Measurements from ENCODE around the gene FAM135A.

Gene FAM135A

DNA sequence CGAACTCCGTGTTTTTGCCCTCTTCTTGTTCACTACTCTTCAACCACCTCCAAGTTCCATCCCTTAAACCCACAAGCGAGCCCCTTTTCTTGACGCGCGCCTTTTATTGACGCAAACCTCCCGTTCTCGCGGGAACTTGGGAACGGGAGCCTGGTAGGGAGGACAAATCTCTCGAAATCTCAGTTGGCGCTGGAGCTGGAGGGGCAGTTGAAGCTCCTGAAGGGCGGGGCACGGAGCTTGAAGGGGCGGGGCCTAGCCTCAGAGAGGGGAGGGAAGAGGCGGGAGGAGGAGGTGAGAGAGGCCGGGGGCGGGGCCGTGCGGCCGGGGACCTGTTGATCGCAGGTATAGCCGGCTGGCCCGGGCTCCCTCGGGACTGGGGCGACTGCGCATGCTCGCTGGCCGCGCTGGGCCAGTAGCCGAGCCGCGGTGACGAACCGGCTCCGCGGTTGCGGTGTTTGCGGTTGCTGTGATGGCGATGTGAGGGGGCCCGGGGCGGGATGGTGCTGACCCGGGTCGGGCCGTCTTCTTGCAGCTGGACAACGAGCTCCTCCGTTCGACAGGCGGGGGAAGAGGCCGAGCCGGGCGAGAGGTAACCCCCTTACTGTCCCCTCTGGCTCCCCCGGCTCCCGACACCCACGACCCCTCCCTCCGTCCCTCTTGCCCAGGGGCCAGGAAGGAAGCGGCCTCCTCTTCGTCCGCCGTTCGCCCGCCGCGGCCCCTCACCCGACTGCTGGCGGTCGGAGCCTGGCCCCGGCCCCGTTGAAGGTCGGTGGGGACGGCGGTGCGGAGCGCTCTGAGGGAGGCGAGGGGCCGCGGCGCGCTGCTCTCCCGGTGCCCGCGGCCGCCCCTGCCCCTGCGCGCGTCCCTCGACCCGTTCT is at the start of gene FAM135A:
Gene FAM135A (plus strand): TSS at position 395 of the 878 bp plus-strand sequence. CDS start 14,835 bp downstream, outside the sequence.
- peak; percentile 94 to 98 for DNase-seq

DNA sequence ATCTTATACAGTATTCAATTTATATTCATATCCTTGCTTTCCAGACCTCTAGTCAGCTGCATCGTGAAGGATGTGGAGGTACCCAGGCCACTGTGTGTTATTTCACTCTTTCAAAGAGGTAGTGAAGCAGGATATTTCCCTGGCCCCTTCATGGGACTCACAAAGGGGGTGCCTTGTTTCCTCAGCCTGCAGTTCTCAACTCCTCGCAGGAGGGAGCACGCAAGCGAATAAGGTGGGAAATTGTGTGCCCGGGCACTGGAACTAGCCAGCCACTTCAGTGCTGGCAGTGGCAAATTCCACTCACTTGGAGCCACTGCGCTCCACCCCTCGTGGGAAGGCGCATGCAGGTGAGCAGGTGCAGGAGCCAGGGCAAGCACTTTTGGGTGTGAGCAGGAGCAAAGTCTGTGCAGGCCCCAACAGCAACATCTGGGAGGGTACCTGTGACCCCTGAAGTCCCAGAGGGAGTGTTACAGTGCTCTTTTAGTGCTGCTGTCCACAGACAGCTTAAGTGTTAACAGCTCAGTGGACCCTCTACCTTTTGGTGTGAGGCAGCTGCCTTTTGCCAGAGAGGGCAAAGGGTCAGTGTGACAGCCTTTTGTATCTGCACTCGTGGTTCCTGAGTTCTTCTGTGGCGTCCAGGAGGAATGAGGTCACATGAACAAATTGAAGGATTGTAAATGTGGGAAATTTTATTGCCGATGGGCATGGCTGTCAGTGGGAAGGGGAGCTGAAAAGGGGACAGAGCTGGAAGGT is 49.4 kb upstream of the FAM135A start:
- no peak for DNase-seq

DNA sequence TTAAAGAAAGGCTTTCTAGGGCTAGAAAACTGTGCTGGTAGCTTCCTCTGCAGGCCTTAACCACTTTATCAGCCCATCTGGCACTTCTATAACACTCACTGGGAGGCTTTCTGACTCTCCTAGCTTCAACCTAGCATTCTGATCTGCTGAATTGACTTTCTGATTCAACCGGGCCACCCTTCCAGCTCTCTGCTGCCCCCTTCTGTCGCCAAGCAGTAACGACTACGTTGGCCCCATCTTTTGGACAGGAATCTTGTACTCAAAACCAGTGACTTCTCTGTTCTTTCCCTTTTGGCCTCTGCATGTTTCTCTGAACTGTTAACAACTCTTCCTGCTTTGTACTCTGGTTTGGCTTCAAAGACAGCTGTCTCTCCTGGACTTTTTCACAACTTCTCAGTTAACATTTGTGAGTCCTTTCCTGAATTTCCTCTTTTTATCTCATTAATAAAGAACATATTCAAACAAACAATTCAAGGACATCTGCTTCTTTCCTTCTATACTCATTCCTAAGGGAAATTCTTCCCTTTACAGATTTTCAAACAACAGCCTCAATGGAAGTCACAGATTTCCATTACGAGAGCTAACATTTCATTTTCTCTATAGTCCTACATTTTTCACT is 43.9 kb upstream of the FAM135A start:
- DNase-seq = peak; percentile 42 to 85

GRCh38 chr6:70370496-70370895 is 42.8 kb upstream of the FAM135A start:
- DNase-seq = no peak

DNA sequence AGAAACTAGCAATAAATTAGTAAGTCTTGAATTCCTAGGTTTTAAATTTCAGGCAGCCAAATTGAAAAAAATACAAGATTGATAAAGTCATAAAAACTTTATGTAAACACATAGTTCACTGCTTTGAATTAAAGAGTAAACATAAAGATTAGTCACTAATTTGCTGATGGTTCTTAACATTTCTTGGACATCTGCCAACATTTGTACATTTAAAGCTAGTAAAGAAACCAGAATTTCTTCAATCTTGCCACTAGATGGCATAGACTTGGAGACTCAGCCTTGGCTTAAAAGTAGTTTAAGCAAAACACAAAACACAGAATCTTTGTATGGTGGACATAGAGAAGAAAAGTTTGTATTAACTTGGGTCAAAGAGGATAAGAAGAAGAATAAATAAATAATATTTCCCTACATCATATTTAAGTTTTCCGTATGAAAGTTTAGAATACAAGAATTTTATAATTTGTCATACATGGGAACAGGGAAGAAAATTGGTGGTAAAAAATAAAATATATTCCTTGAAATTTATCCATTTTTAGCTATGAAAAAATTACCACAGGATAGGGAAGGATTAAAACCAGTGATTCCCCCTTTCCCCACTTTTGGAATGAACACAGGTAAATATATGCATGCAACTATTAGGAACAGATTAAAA is 41.7 kb upstream of the FAM135A start:
- DNase-seq = peak; percentile 64 to 76

- no peak for DNase-seq
Measured at GRCh38 chr6:70375166-70375565, 38.1 kb upstream of the FAM135A start.

DNA sequence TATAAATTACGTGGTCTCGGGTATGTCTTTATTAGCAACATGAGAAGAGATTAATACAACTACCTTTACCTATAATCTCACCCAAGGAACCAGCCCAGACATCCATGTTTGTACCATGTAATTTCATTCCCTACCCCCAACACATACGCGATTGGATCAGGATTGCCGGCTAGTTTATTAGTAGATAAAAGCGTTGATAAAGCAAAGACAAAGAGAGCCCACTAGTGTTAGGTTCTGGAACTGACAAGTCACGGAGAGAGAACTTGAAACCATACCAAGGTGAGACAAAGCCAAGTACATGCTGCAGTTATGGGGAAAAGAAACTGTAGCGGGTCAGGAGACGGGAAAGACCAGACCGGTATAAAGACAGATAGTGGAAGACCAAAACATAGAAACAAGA is 37.4 kb upstream of the FAM135A start:
- no peak for DNase-seq

DNA sequence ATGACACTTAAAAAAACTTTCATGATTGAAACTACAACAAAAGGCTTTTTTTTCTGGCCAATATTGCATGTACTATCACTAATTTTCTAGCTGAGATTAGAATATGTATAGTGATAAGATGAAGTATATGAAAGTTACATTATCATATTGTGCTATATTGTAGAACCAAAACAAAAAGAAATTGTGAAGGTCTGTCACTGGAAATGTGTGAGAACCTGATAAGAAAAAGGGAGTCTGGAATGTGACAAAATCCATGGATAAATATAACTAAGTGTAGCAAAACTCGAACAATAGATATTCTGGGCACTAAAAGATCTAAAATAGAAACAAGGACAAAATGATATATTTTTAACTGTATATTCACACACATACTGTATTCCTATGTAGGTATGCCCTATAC is 36.7 kb upstream of the FAM135A start:
- no peak for DNase-seq

GRCh38 chr6:70377372-70377771 is 35.9 kb upstream of the FAM135A start:
- no peak for DNase-seq

DNA sequence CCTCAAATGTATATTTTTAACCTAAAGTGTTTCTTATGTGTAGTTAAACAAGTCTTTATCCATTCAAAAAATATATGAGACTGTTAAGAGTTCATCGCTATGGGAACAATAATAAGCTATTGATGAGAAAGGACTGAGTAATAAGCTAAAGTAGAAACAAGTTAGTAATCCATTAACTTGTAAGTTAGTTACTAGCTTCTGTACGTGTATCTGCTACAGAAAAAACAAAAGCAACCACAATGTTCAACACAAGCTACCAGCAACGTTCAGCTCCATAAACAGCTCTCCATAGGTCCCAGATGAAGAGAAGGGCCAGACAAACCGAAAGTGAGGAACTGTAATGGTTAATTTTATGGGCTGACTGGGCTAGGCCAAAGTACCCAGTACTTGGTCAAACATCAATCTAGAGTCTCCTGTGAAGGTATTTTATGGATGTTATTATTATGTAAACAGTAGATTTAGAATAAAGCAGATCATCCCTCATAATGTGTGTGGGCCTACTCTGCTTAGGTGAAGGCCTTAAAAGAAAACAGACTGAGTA is 33.8 kb upstream of the FAM135A start:
- no peak for DNase-seq

DNA sequence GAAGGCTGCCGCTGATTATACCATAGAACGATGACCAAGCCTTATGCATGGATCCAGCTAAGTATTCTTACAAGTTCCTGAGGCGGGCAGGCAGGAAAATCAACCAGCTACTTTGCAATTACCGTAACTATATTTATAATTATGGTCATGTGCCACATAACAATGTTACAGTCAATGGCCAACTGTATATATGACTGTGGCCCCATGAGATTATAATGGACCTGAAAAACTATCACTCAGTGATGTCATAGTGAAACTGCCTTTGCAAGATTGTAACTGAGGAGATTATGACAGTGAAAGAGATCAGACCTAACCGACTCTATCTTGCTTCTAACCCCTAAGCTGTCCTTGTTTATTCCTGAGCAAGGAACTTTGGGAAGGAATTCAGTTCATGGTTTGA is 33.1 kb upstream of the FAM135A start:
- no peak for DNase-seq

DNA sequence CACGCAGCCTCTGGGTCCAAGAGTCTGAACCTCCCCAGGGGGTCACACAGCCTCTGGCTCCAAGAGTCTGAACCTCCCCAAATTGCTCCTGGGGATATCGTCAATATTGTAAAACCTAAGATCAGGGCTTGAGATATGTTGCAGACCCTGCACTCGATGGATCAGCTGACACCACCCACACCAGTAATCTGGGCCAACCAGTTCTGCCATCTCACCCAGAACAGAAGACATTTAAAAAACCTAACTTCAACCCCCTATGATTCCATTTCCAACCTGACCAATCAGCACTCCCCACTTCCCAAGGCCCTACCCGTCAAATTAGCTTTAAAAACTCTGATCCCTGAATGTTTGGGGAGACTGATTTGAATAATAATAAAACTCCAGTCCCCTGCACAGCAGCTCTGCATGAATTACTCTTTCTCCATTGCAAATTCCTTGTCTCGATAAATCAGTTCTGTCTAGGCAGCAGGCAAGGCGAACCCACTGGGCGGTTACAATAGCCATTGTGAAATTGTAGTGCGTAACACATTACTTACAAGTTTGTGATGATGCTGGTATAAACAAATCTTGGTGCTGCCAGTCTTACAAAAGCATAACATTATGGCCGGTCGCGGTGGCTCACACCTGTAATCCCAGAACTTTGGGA is 32.4 kb upstream of the FAM135A start:
- DNase-seq = no peak

GRCh38 chr6:70381417-70381782 is 31.9 kb upstream of the FAM135A start:
- no peak for DNase-seq

DNA sequence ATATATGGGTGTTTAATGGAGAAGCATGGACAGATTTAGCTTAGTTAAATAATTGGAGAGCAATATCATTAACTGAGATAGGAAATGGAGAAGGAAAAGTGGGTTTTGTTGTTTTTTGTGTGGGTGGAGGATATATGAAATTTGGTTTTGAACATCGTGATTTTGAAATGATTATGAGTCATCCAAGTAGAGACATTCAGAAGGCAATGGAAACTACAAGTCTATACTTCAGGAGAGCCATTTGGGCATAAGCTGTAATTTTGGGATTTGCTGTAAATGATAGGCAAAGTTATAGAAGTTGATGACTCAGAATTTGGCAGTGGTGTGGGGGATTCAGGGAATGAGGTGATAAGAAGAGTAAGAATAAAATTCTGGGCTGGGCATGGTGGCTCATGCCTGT is 27.4 kb upstream of the FAM135A start:
- DNase-seq = peak; percentile 54 to 63

DNA sequence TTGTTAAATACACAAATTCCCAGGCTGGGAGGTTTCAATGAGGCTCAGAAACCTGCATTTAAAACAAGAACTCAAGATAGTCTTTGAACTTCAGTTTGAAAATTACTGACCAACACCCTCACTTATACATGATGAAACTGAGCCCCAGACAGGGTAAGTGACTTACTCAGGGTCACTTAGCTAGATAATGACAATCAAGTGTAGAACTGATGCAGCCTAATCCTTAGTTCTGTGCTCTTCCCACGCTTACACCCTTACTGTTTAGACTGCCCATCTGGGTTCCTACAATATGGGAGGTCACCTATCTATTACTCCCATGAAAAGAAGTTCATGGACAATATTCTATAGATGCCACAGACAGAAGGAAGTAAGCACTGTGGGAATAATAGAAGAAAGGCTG is 24.5 kb upstream of the FAM135A start:
- no peak for DNase-seq

GRCh38 chr6:70389261-70389660 is 24.0 kb upstream of the FAM135A start:
- DNase-seq = no peak

- DNase-seq = no peak
Measured at GRCh38 chr6:70390067-70390466, 23.2 kb upstream of the FAM135A start.

GRCh38 chr6:70391492-70391891 is 21.8 kb upstream of the FAM135A start:
- no peak for DNase-seq

- no peak for DNase-seq
Measured at GRCh38 chr6:70394518-70395300, 18.6 kb upstream of the FAM135A start.

DNA sequence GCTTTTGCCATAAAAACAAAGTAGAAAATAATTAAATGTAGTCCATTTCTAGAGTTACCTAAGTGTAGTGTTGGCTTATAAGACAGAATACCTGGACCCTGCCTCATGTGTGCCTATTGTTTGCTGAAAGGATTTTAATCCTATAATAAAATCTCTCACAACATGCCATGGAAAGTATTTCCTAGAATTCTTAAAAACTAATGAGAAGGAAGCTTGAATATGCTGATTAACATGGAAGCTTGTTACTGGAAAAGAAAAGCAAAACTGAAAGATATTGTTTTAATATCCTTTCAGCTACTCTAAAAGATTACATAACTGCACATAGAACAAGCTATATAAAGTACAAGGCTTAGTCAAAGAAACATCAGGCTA is 18.0 kb upstream of the FAM135A start:
- no peak for DNase-seq

- no peak for DNase-seq
Measured at GRCh38 chr6:70396163-70396562, 17.1 kb upstream of the FAM135A start.

All from inflammatory macrophage treated with lipopolysaccharide for 1 hour (primary cell).